ENCODE data around the gene SCIN.

- TF ChIP-seq RAD21 (IDR thresholded peaks at IDR 0.05; ENCODE audit: low read length) = no peak
- TF ChIP-seq, protein P1, sequence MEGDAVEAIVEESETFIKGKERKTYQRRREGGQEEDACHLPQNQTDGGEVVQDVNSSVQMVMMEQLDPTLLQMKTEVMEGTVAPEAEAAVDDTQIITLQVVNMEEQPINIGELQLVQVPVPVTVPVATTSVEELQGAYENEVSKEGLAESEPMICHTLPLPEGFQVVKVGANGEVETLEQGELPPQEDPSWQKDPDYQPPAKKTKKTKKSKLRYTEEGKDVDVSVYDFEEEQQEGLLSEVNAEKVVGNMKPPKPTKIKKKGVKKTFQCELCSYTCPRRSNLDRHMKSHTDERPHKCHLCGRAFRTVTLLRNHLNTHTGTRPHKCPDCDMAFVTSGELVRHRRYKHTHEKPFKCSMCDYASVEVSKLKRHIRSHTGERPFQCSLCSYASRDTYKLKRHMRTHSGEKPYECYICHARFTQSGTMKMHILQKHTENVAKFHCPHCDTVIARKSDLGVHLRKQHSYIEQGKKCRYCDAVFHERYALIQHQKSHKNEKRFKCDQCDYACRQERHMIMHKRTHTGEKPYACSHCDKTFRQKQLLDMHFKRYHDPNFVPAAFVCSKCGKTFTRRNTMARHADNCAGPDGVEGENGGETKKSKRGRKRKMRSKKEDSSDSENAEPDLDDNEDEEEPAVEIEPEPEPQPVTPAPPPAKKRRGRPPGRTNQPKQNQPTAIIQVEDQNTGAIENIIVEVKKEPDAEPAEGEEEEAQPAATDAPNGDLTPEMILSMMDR (IDR thresholded peaks at IDR 0.05) = no peak
- TF ChIP-seq MAX (IDR thresholded peaks at IDR 0.05; ENCODE audit: low read depth) = no peak
- TF ChIP-seq RCOR1 (IDR thresholded peaks at IDR 0.05; ENCODE audit: low read length) = no peak
- TF ChIP-seq YY1 (IDR thresholded peaks at IDR 0.05; ENCODE audit: low read depth) = no peak
- TF ChIP-seq, protein P2, sequence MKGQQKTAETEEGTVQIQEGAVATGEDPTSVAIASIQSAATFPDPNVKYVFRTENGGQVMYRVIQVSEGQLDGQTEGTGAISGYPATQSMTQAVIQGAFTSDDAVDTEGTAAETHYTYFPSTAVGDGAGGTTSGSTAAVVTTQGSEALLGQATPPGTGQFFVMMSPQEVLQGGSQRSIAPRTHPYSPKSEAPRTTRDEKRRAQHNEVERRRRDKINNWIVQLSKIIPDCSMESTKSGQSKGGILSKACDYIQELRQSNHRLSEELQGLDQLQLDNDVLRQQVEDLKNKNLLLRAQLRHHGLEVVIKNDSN (IDR thresholded peaks at IDR 0.05; ENCODE audit: borderline replicate concordance, low read depth) = no peak
- no peak for TF ChIP-seq USF2 (IDR thresholded peaks at IDR 0.05; ENCODE audit: borderline replicate concordance, low read depth, low read length)
Measured at GRCh38 chr7:12630513-12630819, 59.9 kb downstream of the SCIN start.

Data from SK-N-SH (cell line).